Mammary epithelial cell (primary cell): Measurements from ENCODE around the gene HIVEP3.

Experiments
- EZH2 ChIP-seq: IDR thresholded peaks from 2 replicates; pipeline ENCODE4 v1.6.1; 2012; ENCODE audit warnings: low read length, inconsistent platforms, borderline replicate concordance
- TF ChIP-seq, protein P1 (sequence below), 2 donors: IDR thresholded peaks in 1 of 2; conservative IDR thresholded peaks in 1 of 2; 2 replicates each; pipeline ENCODE4 v1.5.1; 2011 to 2012; ENCODE audit warnings: inconsistent platforms in 2 of 2, low read length in 2 of 2, mild to moderate bottlenecking in 2 of 2, control low read depth in 1 of 2, low read depth in 1 of 2; ENCODE audit not compliant: insufficient read depth in 1 of 2; ENCODE audit errors: extremely low read depth in 1 of 2

DNA sequence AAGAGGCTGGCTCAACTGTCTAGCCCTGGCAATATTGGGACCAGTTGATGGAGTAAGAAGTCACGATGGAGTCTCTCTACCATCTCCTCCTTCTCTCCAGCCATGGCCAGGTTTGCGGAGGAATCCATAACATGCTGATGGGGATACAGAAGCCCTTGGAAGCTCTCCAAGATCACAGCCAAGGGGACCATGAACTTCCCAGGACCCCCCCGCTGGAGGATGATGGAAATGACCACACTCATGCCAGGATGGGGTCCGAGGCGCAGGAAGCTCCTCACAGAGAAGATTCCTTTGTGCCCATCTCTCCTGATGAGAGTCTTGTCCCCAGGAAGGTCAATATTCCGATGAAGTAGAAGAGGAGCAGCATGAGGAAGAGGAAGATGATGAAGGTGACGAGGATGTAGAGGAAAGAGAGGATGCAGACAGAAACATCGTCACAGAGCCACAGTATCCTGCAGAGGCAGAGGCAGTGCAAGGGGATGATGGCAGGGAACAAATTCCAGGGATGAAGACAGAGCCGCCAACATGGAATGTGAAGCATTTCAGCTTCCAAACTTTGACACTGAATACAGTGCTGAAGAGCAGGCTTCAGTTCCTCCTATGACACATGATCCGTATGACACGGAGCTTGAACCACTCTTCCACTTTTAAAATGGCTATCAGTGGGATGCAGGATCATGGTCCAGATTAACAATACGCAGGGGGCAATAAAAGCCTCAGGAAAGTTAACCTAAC lies 376.4 kb downstream of the HIVEP3 start:
- TF ChIP-seq, protein P1, sequence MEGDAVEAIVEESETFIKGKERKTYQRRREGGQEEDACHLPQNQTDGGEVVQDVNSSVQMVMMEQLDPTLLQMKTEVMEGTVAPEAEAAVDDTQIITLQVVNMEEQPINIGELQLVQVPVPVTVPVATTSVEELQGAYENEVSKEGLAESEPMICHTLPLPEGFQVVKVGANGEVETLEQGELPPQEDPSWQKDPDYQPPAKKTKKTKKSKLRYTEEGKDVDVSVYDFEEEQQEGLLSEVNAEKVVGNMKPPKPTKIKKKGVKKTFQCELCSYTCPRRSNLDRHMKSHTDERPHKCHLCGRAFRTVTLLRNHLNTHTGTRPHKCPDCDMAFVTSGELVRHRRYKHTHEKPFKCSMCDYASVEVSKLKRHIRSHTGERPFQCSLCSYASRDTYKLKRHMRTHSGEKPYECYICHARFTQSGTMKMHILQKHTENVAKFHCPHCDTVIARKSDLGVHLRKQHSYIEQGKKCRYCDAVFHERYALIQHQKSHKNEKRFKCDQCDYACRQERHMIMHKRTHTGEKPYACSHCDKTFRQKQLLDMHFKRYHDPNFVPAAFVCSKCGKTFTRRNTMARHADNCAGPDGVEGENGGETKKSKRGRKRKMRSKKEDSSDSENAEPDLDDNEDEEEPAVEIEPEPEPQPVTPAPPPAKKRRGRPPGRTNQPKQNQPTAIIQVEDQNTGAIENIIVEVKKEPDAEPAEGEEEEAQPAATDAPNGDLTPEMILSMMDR (conservative IDR thresholded peaks at IDR 0.05 in 1 of 2, IDR thresholded peaks at IDR 0.05 in 1 of 2; ENCODE audit: extremely low read depth in 1 of 2, insufficient read depth in 1 of 2, low read depth in 1 of 2, low read length in 2 of 2), result no peak
- TF ChIP-seq EZH2, result no peak
